A549 (cell line): Measurements from ENCODE around the gene FAR2.
"Not testable (repeated sequence)": the region's sequence is repeated elsewhere in the genome, so short reads cannot be mapped to it uniquely, and the experiment has no call there.

ENCODE experiments used
- CEBPB ChIP-seq, 2 experiments: fragments of >200 bp in 1 of 2; sonication (Bioruptor Twin) in 1 of 2; formaldehyde crosslinking in 1 of 2; IDR thresholded peaks; 2 replicates each; pipeline ENCODE4 v1.6.1; 2012 to 2016
- CHD2 ChIP-seq: fragments of 150-350 bp; IDR thresholded peaks from 2 replicates; pipeline ENCODE4 v1.6.1; 2014; ENCODE audit warnings: low read length; ENCODE audit not compliant: partially characterized antibody
- CTCF ChIP-seq: fragments of >200 bp; sonication (Bioruptor Twin); formaldehyde crosslinking; IDR thresholded peaks from 3 replicates; pipeline ENCODE4 v1.5.1; 2016
- EP300 ChIP-seq, 2 experiments: fragments of >200 bp; sonication (Bioruptor Twin); formaldehyde crosslinking; IDR thresholded peaks; 2 replicates in 1 of 2; 3 replicates in 1 of 2; pipeline ENCODE4 v1.6.1; 2016 to 2017
- HDAC2 ChIP-seq: fragments of 200-600 bp; sonication (generic); IDR thresholded peaks from 2 replicates; pipeline ENCODE4 v1.6.1; 2016
- KDM5A ChIP-seq: fragments of 200-600 bp; sonication (generic); IDR thresholded peaks from 2 replicates; pipeline ENCODE4 v1.6.1; 2016; ENCODE audit warnings: antibody characterized with exemption, mild to moderate bottlenecking
- MAFK ChIP-seq: fragments of 450-650 bp; IDR thresholded peaks from 2 replicates; pipeline ENCODE4 v1.6.1; 2014; ENCODE audit not compliant: partially characterized antibody
- PBX3 ChIP-seq: IDR thresholded peaks from 2 replicates; pipeline ENCODE4 v1.6.1; 2012
- POLR2A ChIP-seq: IDR thresholded peaks from 2 replicates; pipeline ENCODE4 v1.6.1; 2012; ENCODE audit warnings: mild to moderate bottlenecking, low read length
- RFX5 ChIP-seq: fragments of 450-650 bp; IDR thresholded peaks from 2 replicates; pipeline ENCODE4 v1.7.1; 2014; ENCODE audit warnings: antibody characterized with exemption, mild to moderate bottlenecking, moderate library complexity
- RNF2 ChIP-seq: fragments of 200-600 bp; sonication (generic); IDR thresholded peaks from 2 replicates; pipeline ENCODE4 v1.6.1; 2016; ENCODE audit warnings: low read depth, mild to moderate bottlenecking, antibody characterized with exemption, moderate library complexity, borderline replicate concordance
- SMC3 ChIP-seq: fragments of >200 bp; sonication (Bioruptor Twin); formaldehyde crosslinking; IDR thresholded peaks from 3 replicates; pipeline ENCODE4 v1.6.1; 2018; ENCODE audit warnings: inconsistent platforms
- SREBF2 ChIP-seq: fragments of 450-650 bp; IDR thresholded peaks from 2 replicates; pipeline ENCODE4 v1.6.1; 2014; ENCODE audit warnings: mild to moderate bottlenecking, moderate library complexity
- USF2 ChIP-seq: fragments of 450-650 bp; IDR thresholded peaks from 2 replicates; pipeline ENCODE4 v1.6.1; 2014; ENCODE audit warnings: antibody characterized with exemption

- TF ChIP-seq CTCF; POLR2A; HDAC2; KDM5A; SREBF2; USF2; RNF2; RFX5; PBX3; CEBPB (IDR thresholded peaks at IDR 0.05); MAFK; CHD2; SMC3; EP300 (IDR thresholded peaks at IDR 0.05): not testable (repeated sequence)
Measured at GRCh38 chr12:29170478-29171084, 21.5 kb downstream of the FAR2 start.
